GM12878 (cell line): Measurements from ENCODE around the gene PDIK1L.
"Not testable (repeated sequence)": the region's sequence is repeated elsewhere in the genome, so short reads cannot be mapped to it uniquely, and the experiment has no call there.

ENCODE experiments used
- ATF3 ChIP-seq: IDR thresholded peaks from 2 replicates; pipeline ENCODE4 v1.6.1; 2011; ENCODE audit warnings: low read depth, mild to moderate bottlenecking, low read length, moderate library complexity, borderline replicate concordance; ENCODE audit errors: extremely low read depth
- BCL3 ChIP-seq: IDR thresholded peaks from 2 replicates; pipeline ENCODE4 v1.6.1; 2011; ENCODE audit warnings: borderline replicate concordance, low read depth, mild to moderate bottlenecking, moderate library complexity, low read length; ENCODE audit not compliant: insufficient read depth, poor library complexity, severe bottlenecking
- BRCA1 ChIP-seq: IDR thresholded peaks from 2 replicates; pipeline ENCODE4 v1.6.1; 2011; ENCODE audit warnings: low read depth, low read length, improper control_type of control experiment
- CBFB ChIP-seq: IDR thresholded peaks from 2 replicates; pipeline ENCODE4 v1.6.1; 2016; ENCODE audit warnings: antibody characterized with exemption, low read depth
- CREM ChIP-seq: IDR thresholded peaks from 2 replicates; pipeline ENCODE4 v1.6.1; 2014; ENCODE audit warnings: antibody characterized with exemption, low read depth
- ETV6 ChIP-seq, 2 experiments: fragments of 450-650 bp in 1 of 2; IDR thresholded peaks in 1 of 2; conservative IDR thresholded peaks in 1 of 2; 2 replicates each; pipeline ENCODE4 v1.6.1; 2014; ENCODE audit warnings: antibody characterized with exemption in 1 of 2, borderline replicate concordance in 1 of 2, low read depth in 1 of 2, mild to moderate bottlenecking in 1 of 2, moderate library complexity in 1 of 2
- FOS ChIP-seq: IDR thresholded peaks from 3 replicates; pipeline ENCODE4 v1.6.1; 2011; ENCODE audit warnings: borderline replicate concordance; ENCODE audit not compliant: insufficient read length; ENCODE audit errors: extremely low read depth
- KLF5 ChIP-seq: fragments of 450-650 bp; IDR thresholded peaks from 2 replicates; pipeline ENCODE4 v1.6.1; 2014; ENCODE audit warnings: mild to moderate bottlenecking; ENCODE audit not compliant: partially characterized antibody
- POLR2A ChIP-seq: IDR thresholded peaks from 2 replicates; pipeline ENCODE4 v1.6.1; 2011; ENCODE audit warnings: low read depth, mild to moderate bottlenecking, low read length
- RB1 ChIP-seq: fragments of 450-650 bp; formaldehyde crosslinking; IDR thresholded peaks from 2 replicates; pipeline ENCODE4 v1.6.1; 2017; ENCODE audit warnings: mild to moderate bottlenecking, borderline replicate concordance

DNA sequence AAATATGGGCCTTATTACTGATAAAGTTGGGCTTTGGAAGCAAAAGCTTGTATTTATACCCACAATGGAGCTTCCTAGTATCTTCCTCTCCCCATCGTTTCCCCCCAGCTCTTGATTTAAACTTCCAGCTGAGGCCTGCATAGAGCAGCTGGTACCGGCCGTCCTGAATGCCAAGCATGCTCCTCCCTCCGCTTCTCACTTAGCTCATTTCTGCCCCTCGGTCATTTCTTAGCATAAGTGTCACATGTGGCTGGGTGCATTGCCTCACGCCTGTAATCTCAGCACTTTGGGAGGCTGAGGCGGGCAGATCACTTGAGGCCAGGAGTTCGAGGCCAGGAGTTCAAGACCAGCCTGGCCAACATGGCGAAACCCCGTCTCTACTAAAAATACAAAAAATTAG lies 11.4 kb upstream of the PDIK1L start:
- not testable (repeated sequence) for TF ChIP-seq BRCA1; CREM; KLF5; ATF3; CBFB; RB1; BCL3; FOS; POLR2A; ETV6 (conservative IDR thresholded peaks at IDR 0.05 in 1 of 2, IDR thresholded peaks at IDR 0.05 in 1 of 2; ENCODE audit: borderline replicate concordance in 1 of 2, low read depth in 1 of 2)
